Measurements from ENCODE around the gene SOWAHB. TPM values are rescaled to one million over a fixed set of nuclear protein-coding genes. Genes with fewer than 3 reads are reported as not detected.
"Not testable (repeated sequence)": the region's sequence is repeated elsewhere in the genome, so short reads cannot be mapped to it uniquely, and the experiment has no call there.

Gene SOWAHB
- total RNA-seq, 2 donors from 2014 or later, result not detected

DNA sequence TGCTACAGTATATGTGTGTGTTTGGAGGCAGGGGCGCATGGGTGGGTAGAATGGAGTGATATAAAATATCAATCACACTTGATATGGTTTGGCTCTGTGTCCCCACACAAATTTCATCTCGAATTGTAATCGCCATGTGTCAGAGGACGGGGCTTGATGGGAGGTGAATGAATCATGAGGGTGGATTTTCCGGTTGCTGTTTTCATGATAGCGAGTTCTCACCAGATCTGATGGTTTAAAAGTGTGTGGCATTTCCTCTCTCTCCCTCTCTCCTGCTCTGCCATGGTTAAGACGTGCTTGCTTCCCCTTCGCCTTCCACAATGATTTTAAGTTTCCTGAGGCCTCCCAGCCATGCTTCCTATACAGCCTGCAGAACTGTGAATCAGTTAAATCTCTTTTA lies 14.8 kb downstream of the SOWAHB start:
- Mint-ChIP-seq H3K9me3 (no peaks in the 10 kb centered on the region), H3K4me3 (no peak overlapping the region), H3K27ac (no peak overlapping the region), H3K36me3 (ENCODE audit: insufficient read depth in 2 of 2) (no peaks in the 10 kb centered on the region), H3K27me3 (ENCODE audit: low read depth) (peaks cover 7% of the 10 kb centered on the region), H3K4me1 (ENCODE audit: low read depth) (no peaks in the 10 kb centered on the region)
- no peak for ATAC-seq (replicated peaks in 1 of 2)
- DNase-seq, result no peak

DNA sequence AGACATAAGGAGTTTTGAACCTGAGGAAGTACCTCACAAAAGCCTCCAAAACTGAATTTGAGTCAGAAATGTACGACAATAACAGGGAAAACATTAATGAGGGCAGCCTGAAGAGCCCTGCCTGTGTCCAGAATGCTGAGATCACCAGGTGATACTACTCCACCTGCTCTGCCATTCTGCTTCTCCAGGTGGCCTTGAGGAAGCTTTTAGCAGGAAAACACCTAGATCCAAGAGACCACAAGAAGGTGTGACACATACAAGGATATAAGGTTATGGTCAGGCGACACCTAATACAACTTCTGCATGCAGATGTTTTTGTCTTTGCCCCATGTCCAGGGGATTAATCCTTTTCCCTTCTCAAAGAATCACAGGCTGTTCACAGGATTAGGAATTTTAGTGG lies 15.3 kb downstream of the SOWAHB start:
- Mint-ChIP-seq H3K4me3 (no peak overlapping the region), H3K36me3 (ENCODE audit: insufficient read depth in 2 of 2) (no peaks in the 10 kb centered on the region), H3K27me3 (ENCODE audit: low read depth) (peaks cover 7% of the 10 kb centered on the region), H3K9me3 (no peaks in the 10 kb centered on the region), H3K27ac (no peak overlapping the region), H3K4me1 (ENCODE audit: low read depth) (no peaks in the 10 kb centered on the region)
- ATAC-seq (replicated peaks in 1 of 2), result no peak
- no peak for DNase-seq

DNA sequence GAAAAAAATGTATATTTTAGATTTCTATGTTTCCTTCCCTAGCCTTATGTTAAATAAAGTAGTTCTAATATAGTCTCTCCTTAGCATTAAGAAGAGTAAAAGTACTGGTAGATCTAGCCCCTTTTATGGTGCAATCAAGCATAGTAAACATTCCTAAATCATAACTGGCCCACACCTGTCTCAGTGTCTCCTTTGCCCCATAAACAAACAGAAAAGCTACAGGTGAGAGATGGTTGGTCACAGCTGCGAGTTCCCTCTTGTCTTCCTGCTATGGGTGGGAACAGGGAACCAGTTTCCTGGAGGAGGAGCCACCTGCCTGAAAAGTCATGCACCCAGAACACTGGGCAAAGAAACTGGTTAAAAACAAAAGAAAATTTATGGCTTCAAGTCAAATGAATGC lies 16.6 kb downstream of the SOWAHB start:
- Mint-ChIP-seq H3K4me3 (no peak overlapping the region), H3K36me3 (ENCODE audit: insufficient read depth in 2 of 2) (no peaks in the 10 kb centered on the region), H3K4me1 (ENCODE audit: low read depth) (no peaks in the 10 kb centered on the region), H3K9me3 (no peaks in the 10 kb centered on the region), H3K27ac (no peak overlapping the region), H3K27me3 (ENCODE audit: low read depth) (peaks cover 7% of the 10 kb centered on the region)
- ATAC-seq (replicated peaks in 1 of 2), result no peak
- DNase-seq, result no peak

- no peak overlapping the region for H3K27ac Mint-ChIP-seq
- H3K36me3 Mint-ChIP-seq (ENCODE audit: insufficient read depth in 2 of 2), result no peaks in the 10 kb centered on the region
- no peak overlapping the region for H3K4me3 Mint-ChIP-seq
- H3K9me3 Mint-ChIP-seq, result no peaks in the 10 kb centered on the region
- ATAC-seq (replicated peaks in 1 of 2), result no peak
- no peaks in the 10 kb centered on the region for H3K4me1 Mint-ChIP-seq (ENCODE audit: low read depth)
- no peak for DNase-seq
- H3K27me3 Mint-ChIP-seq (ENCODE audit: low read depth), result peaks cover 7% of the 10 kb centered on the region
Measured at GRCh38 chr4:76879731-76880364, 18.1 kb downstream of the SOWAHB start.

DNA sequence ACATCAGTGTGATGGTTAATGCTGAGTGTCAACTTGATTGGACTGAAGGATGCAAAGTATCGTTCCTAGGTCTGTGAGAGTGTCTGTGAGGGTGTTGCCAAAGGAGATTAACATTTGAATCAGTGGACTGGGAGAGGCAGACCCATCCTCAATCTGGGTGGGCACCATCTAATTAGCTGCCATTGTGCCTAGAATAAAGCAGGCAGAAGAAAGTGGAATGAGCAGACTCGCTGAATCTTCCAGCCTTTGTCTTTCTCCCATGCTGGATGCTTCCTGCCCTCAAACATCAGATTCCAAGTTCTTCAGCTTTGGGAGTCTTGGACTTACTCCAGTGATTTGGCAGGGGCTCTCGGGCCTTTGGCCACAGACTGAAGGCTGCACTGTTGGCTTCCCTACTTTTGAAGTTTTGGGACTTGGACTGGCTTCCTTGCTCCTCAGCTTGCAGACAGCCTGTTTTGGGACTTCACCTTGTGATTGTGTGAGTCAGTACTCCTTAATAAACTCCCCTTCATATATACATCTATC lies 19.2 kb downstream of the SOWAHB start:
- DNase-seq, result not testable (repeated sequence)

GRCh38 chr4:76874176-76874575 lies 23.8 kb downstream of the SOWAHB start:
- Mint-ChIP-seq H3K36me3 (ENCODE audit: insufficient read depth in 2 of 2) (no peaks in the 10 kb centered on the region), H3K9me3 (peaks cover 0 to 2% of the 10 kb centered on the region in 2 donors), H3K27ac (no peak overlapping the region), H3K27me3 (ENCODE audit: low read depth) (no peaks in the 10 kb centered on the region), H3K4me1 (ENCODE audit: low read depth) (no peaks in the 10 kb centered on the region), H3K4me3 (no peak overlapping the region)
- no peak for DNase-seq
- no peak for ATAC-seq (replicated peaks in 1 of 2)

More for the DNA sequence above, 19.2 kb downstream of the SOWAHB start:
- H3K36me3 Mint-ChIP-seq (ENCODE audit: insufficient read depth in 2 of 2); H3K27ac Mint-ChIP-seq; H3K9me3 Mint-ChIP-seq; H3K27me3 Mint-ChIP-seq (ENCODE audit: low read depth); H3K4me1 Mint-ChIP-seq (ENCODE audit: low read depth); H3K4me3 Mint-ChIP-seq; ATAC-seq (replicated peaks in 1 of 2): not testable (repeated sequence)

DNA sequence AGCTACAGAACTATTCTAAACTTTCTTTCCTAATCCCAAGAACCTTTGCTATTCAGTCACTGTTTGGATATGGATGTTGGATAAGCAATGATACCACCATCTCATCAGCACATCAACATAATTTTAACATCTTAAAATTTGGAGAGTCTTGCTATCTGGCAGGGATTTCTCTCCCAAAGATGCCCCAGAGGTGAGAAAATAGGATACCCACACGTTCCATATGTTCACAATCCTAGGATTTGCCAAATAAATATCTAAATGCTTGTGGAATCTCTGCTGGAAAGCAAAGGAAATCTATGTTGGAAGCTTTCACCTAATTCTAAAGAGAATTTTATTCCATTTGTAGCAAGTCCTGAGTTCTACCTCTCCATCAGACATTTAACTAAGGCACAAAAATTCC lies 24.4 kb downstream of the SOWAHB start:
- no peak for DNase-seq
- Mint-ChIP-seq H3K36me3 (ENCODE audit: insufficient read depth in 2 of 2) (no peaks in the 10 kb centered on the region), H3K4me3 (no peak overlapping the region), H3K27me3 (ENCODE audit: low read depth) (no peaks in the 10 kb centered on the region), H3K4me1 (ENCODE audit: low read depth) (no peaks in the 10 kb centered on the region), H3K9me3 (peaks cover 0 to 2% of the 10 kb centered on the region in 2 donors), H3K27ac (no peak overlapping the region)
- no peak for ATAC-seq (replicated peaks in 1 of 2)

DNA sequence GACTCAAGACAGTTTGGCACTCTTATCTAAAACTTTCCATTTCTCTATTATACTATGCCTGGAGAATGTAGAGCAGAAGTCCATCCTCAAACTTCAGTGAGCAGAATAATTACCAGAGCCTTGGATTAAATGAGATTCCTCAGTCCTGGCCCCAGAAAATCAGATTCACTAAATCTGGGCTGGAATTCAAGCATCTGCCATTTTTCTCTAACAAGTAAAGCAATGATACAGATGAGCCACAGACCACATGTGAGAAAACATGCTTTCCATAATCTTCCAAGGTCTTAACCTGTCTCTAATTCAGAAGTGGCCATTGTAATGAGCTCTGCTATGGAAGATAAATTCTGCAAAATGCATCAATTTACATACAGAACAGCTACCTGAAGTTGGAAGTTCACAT lies 25.4 kb downstream of the SOWAHB start:
- H3K4me3 Mint-ChIP-seq, result no peak overlapping the region
- no peak for ATAC-seq (replicated peaks in 1 of 2)

GRCh38 chr4:76868780-76869179 lies 29.2 kb downstream of the SOWAHB start:
- not testable (repeated sequence) for H3K36me3 Mint-ChIP-seq (ENCODE audit: insufficient read depth in 2 of 2); H3K27me3 Mint-ChIP-seq (ENCODE audit: low read depth); ATAC-seq (replicated peaks in 1 of 2); H3K4me3 Mint-ChIP-seq; H3K9me3 Mint-ChIP-seq; DNase-seq; H3K4me1 Mint-ChIP-seq (ENCODE audit: low read depth); H3K27ac Mint-ChIP-seq

More for the DNA sequence above, 25.4 kb downstream of the SOWAHB start:
- Mint-ChIP-seq H3K9me3 (peaks cover 0 to 2% of the 10 kb centered on the region in 2 donors), H3K4me1 (ENCODE audit: low read depth) (no peaks in the 10 kb centered on the region), H3K27me3 (ENCODE audit: low read depth) (no peaks in the 10 kb centered on the region), H3K27ac (no peak overlapping the region), H3K36me3 (ENCODE audit: insufficient read depth in 2 of 2) (no peaks in the 10 kb centered on the region)
- DNase-seq, result no peak

DNA sequence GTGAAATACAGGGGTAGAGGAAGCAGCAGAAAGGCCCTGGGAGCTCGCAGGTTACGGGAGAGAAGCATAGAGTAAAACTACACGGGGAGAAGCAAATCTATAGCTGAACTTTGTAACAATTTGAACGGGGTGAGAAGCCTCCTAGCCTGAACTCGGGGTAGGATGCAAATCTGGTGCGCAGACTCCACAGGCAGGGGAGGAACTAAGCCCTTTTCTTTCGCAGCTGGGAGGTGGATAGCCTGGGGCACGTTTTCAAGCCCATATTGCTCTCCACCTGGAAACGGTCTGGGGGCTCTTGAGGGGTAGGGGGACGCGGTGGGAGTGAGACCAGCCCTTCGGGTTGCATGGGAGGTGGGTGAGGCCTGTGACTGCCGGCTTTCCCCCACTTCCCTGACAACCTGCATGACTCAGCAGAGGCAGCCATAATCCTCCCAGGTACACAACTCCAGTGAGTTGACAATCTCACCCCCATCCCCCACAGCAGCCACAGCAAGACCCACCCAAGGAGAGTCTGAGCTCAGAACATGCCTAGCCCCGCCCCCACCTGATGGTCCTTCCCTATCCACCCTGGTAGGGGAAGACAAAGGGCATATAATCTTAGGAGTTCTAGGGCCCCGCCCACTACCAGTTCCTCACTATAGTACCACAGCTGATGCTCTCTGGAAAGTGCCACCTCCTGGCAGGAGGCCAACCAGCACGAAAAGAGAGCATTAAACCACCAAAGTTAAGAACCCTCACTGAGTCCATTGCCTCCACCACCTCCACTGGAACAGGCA lies 29.9 kb downstream of the SOWAHB start:
- Mint-ChIP-seq H3K36me3 (ENCODE audit: insufficient read depth in 2 of 2) (no peaks in the 10 kb centered on the region), H3K4me3 (no peak overlapping the region), H3K9me3 (peaks cover 0 to 2% of the 10 kb centered on the region in 2 donors), H3K27me3 (ENCODE audit: low read depth) (no peaks in the 10 kb centered on the region), H3K27ac (no peak overlapping the region), H3K4me1 (ENCODE audit: low read depth) (no peaks in the 10 kb centered on the region)
- no peak for DNase-seq
- ATAC-seq (replicated peaks in 1 of 2), result no peak

DNA sequence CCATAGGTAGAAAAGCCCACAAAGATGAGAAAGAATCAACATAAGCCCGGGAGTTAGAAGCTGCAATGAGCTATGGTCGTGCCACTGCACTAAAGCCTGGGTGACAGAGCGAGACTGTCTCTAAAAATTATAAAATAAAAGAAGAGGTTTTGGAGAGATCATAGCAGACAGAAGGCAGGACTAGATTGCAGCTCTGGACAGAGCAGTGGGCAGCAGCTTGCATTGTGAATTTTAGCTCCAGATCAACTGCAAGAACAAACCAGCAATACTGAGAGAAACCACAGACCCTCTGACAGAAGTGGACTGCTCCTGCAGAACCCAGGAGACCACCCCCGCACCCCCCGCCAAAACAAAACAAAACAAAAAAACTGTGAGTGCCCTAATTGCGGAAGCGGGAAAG lies 30.6 kb downstream of the SOWAHB start:
- H3K27ac Mint-ChIP-seq, result no peak overlapping the region

GRCh38 chr4:76866641-76867040 lies 31.3 kb downstream of the SOWAHB start:
- peaks cover 0 to 2% of the 10 kb centered on the region in 2 donors for H3K9me3 Mint-ChIP-seq
- ATAC-seq (replicated peaks in 1 of 2) (no peak), DNase-seq (no peak)
- no peaks in the 10 kb centered on the region for H3K4me1 Mint-ChIP-seq (ENCODE audit: low read depth)
- no peaks in the 10 kb centered on the region for H3K27me3 Mint-ChIP-seq (ENCODE audit: low read depth)
- H3K4me3 Mint-ChIP-seq, result no peak overlapping the region
- H3K27ac Mint-ChIP-seq, result no peak overlapping the region
- no peaks in the 10 kb centered on the region for H3K36me3 Mint-ChIP-seq (ENCODE audit: insufficient read depth in 2 of 2)

More for the DNA sequence above, 30.6 kb downstream of the SOWAHB start:
- DNase-seq (no peak), ATAC-seq (replicated peaks in 1 of 2) (no peak)
- peaks cover 0 to 2% of the 10 kb centered on the region in 2 donors for H3K9me3 Mint-ChIP-seq
- H3K36me3 Mint-ChIP-seq (ENCODE audit: insufficient read depth in 2 of 2), result no peaks in the 10 kb centered on the region
- no peaks in the 10 kb centered on the region for H3K4me1 Mint-ChIP-seq (ENCODE audit: low read depth)
- no peak overlapping the region for H3K4me3 Mint-ChIP-seq
- H3K27me3 Mint-ChIP-seq (ENCODE audit: low read depth), result no peaks in the 10 kb centered on the region

DNA sequence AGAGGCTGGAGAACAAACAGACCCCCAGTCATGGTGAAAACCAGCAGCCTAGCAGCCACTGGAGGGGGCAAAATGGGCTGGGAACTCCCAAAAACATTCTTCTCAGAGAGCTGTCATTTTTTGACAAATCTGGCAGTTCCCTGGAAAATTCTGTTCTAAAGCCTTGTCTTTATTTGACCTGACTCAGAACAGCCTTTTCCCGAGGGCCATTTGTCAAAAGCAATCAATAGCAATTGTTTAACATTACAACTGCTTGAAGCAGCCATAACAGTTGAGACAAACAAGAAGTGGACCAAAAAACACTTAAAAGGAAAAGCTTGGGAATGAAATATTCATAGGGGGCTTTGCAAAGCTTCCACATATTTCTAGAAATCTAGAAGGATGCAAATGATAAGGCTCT lies 39.6 kb downstream of the SOWAHB start:
- Mint-ChIP-seq H3K4me1 (ENCODE audit: low read depth) (no peaks in the 10 kb centered on the region), H3K4me3 (no peak overlapping the region), H3K27me3 (ENCODE audit: low read depth) (no peaks in the 10 kb centered on the region), H3K36me3 (ENCODE audit: insufficient read depth in 2 of 2) (no peaks in the 10 kb centered on the region), H3K9me3 (no peaks in the 10 kb centered on the region), H3K27ac (no peak overlapping the region)
- DNase-seq (no peak), ATAC-seq (replicated peaks in 1 of 2) (no peak)
